Measurements from ENCODE around the gene SRSF2. TPM values are rescaled to one million over a fixed set of nuclear protein-coding genes. Genes with fewer than 3 reads are reported as not detected.
"Not testable (repeated sequence)": the region's sequence is repeated elsewhere in the genome, so short reads cannot be mapped to it uniquely, and the experiment has no call there.

The SRSF2 gene
- total and polyA plus RNA-seq, 9 of the 15 experiments (the other 6 are each of a cell fraction or from before 2014, with no cell fraction given), result 161 to 583 (median 393) TPM

GRCh38 chr17:76698466-76698977 lies 38.6 kb downstream of the SRSF2 start:
- H3K9me3 ChIP-seq (replicated peaks; ENCODE audit: control insufficient read depth, insufficient read depth, low read depth, low read length); H3K79me2 ChIP-seq (ENCODE audit: control insufficient read depth, insufficient read depth, low read length); H3K36me3 ChIP-seq (ENCODE audit: control insufficient read depth, insufficient read depth, low read length); H2AFZ ChIP-seq (ENCODE audit: low read depth, low read length); H4K20me1 ChIP-seq (replicated peaks; ENCODE audit: control insufficient read depth, insufficient read depth, low read length); H3K4me3 ChIP-seq; in situ Hi-C loops (cut with MboI); H3K9ac ChIP-seq (ENCODE audit: insufficient read depth in 1 of 2, low read depth in 2 of 2, low read length in 2 of 2); H3K27me3 ChIP-seq (ENCODE audit: control insufficient read depth in 2 of 2, insufficient read depth in 2 of 2, low read length in 2 of 2); BruUV-seq (replicated peaks); H3K4me2 ChIP-seq (ENCODE audit: insufficient read depth, low read length); H3K27ac ChIP-seq (ENCODE audit: extremely low read depth, low read depth, low read length); H3K9me1 ChIP-seq (ENCODE audit: control insufficient read depth, insufficient read depth, low read length); DNase-seq (ENCODE audit: extremely low read depth in 1 of 4, low spot score in 3 of 4); FAIRE-seq; ATAC-seq; CTCF ChIA-PET (ENCODE audit: low intra/inter-chr PET ratio); intact Hi-C loops (cut with micrococcal nuclease): not testable (repeated sequence)
- POLR2A ChIA-PET, result interaction anchor here (0.8 to 2.8 kb wide), 5 partner anchors 10 to 176 kb away, joined by 3 to 19 read pairs (median 3); no protein-coding TSS in a partner anchor
- WGBS (ENCODE audit: insufficient coverage, low coverage, missing lambda C conversion rate), result 63% methylated on average over 7 of the region's 7 CpGs
- TF ChIP-seq EGR1 (conservative IDR thresholded peaks at IDR 0.05) (peak; percentile 62), ZNF121 (CRISPR knock-in tag; conservative IDR thresholded peaks at IDR 0.05) (peak; percentile 43)
- H3K4me1 ChIP-seq (replicated peaks in 1 of 2; ENCODE audit: control insufficient read depth in 2 of 2, insufficient read depth in 2 of 2, low read length in 2 of 2), result peaks cover 15 to 36% of the 10 kb centered on the region in 2 experiments

- Histone ChIP-seq H3K4me3 (no peak overlapping the region), H3K9me3 (replicated peaks; ENCODE audit: control insufficient read depth, insufficient read depth, low read depth, low read length) (no peaks in the 10 kb centered on the region), H3K4me1 (replicated peaks in 1 of 2; ENCODE audit: control insufficient read depth in 2 of 2, insufficient read depth in 2 of 2, low read length in 2 of 2) (peaks cover 15 to 36% of the 10 kb centered on the region in 2 experiments), H4K20me1 (replicated peaks; ENCODE audit: control insufficient read depth, insufficient read depth, low read length) (0 out of 2 replicates have a peak, but pooled peaks cover 3% of the 10 kb centered on the region), H3K27ac (ENCODE audit: extremely low read depth, low read depth, low read length) (no peak overlapping the region), H3K4me2 (ENCODE audit: insufficient read depth, low read length) (peak overlapping the region; percentile 69), H2AFZ (ENCODE audit: low read depth, low read length) (peak overlapping the region; percentile 28; the same call in 1 of the 2 replicates), H3K27me3 (ENCODE audit: control insufficient read depth in 2 of 2, insufficient read depth in 2 of 2, low read length in 2 of 2) (no peaks in the 10 kb centered on the region), H3K9ac (ENCODE audit: insufficient read depth in 1 of 2, low read depth in 2 of 2, low read length in 2 of 2) (peak overlapping the region in 1 of 2 experiments; percentile 85; a peak in 1 of 4 replicates), H3K79me2 (ENCODE audit: control insufficient read depth, insufficient read depth, low read length) (no peaks in the 10 kb centered on the region), H3K36me3 (ENCODE audit: control insufficient read depth, insufficient read depth, low read length) (no peaks in the 10 kb centered on the region), H3K9me1 (ENCODE audit: control insufficient read depth, insufficient read depth, low read length) (no peaks in the 10 kb centered on the region)
- peak; percentile 77 for FAIRE-seq
- intact Hi-C loops (cut with micrococcal nuclease), result no loop called here
- DNase-seq (ENCODE audit: extremely low read depth in 1 of 4, low spot score in 3 of 4), result peak; percentile 67 to 79 (median 72)
- in situ Hi-C loops (cut with MboI), result no loop called here
- WGBS (ENCODE audit: insufficient coverage, low coverage, missing lambda C conversion rate), result 11% methylated on average over 14 of the region's 17 CpGs
- peak; percentile 89 for ATAC-seq
- BruUV-seq (replicated peaks), result no TSS peak
- ChIA-PET CTCF (ENCODE audit: low intra/inter-chr PET ratio) (no interaction called here), POLR2A (interaction anchor here (0.8 to 2.8 kb wide), 7 partner anchors 11 to 205 kb away, joined by 3 to 19 read pairs (median 3); no protein-coding TSS in a partner anchor)
- TF ChIP-seq RNF2 (IDR thresholded peaks at IDR 0.05), result peak; percentile 61; the same call in 1 of the 2 replicates
- peak; percentile 93; the same call in 1 of the 2 replicates for TF ChIP-seq HLTF (IDR thresholded peaks at IDR 0.05)
- TF ChIP-seq CTBP1 (IDR thresholded peaks at IDR 0.05; ENCODE audit: borderline replicate concordance), result peak; percentile 77; the same call in 1 of the 2 replicates
- TF ChIP-seq ZNF140 (CRISPR knock-in tag; IDR thresholded peaks at IDR 0.05), result no peak
- peak; percentile 87 to 91 for TF ChIP-seq TRIM24 (IDR thresholded peaks at IDR 0.05)
- TF ChIP-seq ZBTB9 (CRISPR knock-in tag; IDR thresholded peaks at IDR 0.05), result peak; percentile 19; the same call in 1 of the 2 replicates
- TF ChIP-seq BHLHE40 (IDR thresholded peaks at IDR 0.05; ENCODE audit: low read length), result peak; percentile 57
- peak; percentile 89; the same call in 1 of the 2 replicates for TF ChIP-seq OTX1 (CRISPR knock-in tag; IDR thresholded peaks at IDR 0.05)
Measured at GRCh38 chr17:76697702-76698465, 39.2 kb downstream of the SRSF2 start.

Measured in K562 (cell line).